ENCODE results near the gene KCTD17. TPM values are rescaled to one million over a fixed set of nuclear protein-coding genes. Genes with fewer than 3 reads are reported as not detected.

KCTD17 gene
- total RNA-seq, 4 donors from 2014 or later = 17.9 to 35.8 (median 28.7) TPM

GRCh38 chr22:37105990-37106389 is 54.4 kb downstream of the KCTD17 start:
- Histone ChIP-seq H3K27me3 (peaks cover 0 to 67% (median 0%) of the 10 kb centered on the region in 4 donors), H3K4me1 (no peaks in the 10 kb centered on the region), H3K4me3 (no peak overlapping the region), H3K36me3 (no peaks in the 10 kb centered on the region), H3K27ac (replicated peaks in 1 of 4) (no peak overlapping the region), H3K9me3 (no peaks in the 10 kb centered on the region)
- 89% methylated on average over 5 of the region's 5 CpGs for WGBS
- no peak for TF ChIP-seq EP300 (IDR thresholded peaks at IDR 0.05)
- no peak for TF ChIP-seq POLR2A (IDR thresholded peaks at IDR 0.05; ENCODE audit: low read depth)
- no peak for TF ChIP-seq POLR2AphosphoS5 (IDR thresholded peaks at IDR 0.05)
- no peak for TF ChIP-seq CTCF (IDR thresholded peaks at IDR 0.05)
- DNase-seq (ENCODE audit: extremely low spot score) = no peak
- intact Hi-C loops (cut with DNase I) = no loop called here

DNA sequence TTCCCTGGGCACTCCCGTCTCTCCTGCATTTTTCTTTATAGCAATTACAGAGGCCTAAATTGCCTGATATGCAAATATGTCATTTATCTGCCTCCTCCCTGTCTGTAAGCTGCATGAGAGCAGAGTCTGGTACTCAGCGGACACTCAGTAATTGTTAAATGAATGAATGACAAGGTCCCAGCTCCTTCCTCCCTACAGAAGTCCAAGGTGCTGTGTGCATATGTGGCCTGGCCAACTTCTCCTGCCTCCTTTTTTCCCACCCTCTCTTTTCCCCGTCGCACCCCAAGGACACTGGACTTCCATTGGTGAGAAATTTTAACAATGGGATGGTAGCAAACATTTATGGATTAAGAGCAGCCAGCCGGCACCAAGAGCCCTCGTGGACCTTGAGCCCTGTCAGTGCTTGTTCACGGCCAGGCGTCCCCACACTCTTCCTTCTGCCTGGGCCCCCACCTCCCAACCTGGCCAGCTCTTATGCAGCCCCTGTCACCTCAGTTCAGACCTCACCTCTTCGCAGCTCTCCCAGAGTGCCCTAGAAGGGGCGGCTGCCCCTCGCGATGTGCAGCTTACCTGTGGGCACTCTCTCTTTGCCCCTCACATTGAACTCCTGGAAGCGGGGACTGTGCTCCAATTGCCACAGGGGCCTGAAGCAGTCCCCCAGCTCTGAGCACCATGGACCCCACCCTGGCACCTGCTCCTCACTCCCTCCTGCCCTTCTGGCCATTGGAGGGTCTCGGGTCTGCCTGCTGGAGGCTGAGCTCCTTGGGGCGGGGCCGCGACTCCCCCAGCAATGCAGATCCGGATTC is 56.5 kb downstream of the KCTD17 start:
- H3K4me1 ChIP-seq = no peaks in the 10 kb centered on the region
- peaks cover 0 to 82% (median 0%) of the 10 kb centered on the region in 4 donors for H3K27me3 ChIP-seq
- no peak overlapping the region for H3K27ac ChIP-seq (replicated peaks in 1 of 4)
- H3K36me3 ChIP-seq = no peaks in the 10 kb centered on the region
- TF ChIP-seq POLR2AphosphoS5 (IDR thresholded peaks at IDR 0.05) (no peak), CTCF (IDR thresholded peaks at IDR 0.05) (no peak), EP300 (IDR thresholded peaks at IDR 0.05) (no peak), POLR2A (IDR thresholded peaks at IDR 0.05; ENCODE audit: low read depth) (no peak)
- intact Hi-C loops (cut with DNase I) = no loop called here
- no peaks in the 10 kb centered on the region for H3K9me3 ChIP-seq
- WGBS = 87% methylated on average over 12 of the region's 18 CpGs
- DNase-seq (ENCODE audit: extremely low spot score) = no peak
- no peak overlapping the region for H3K4me3 ChIP-seq

- no peaks in the 10 kb centered on the region for H3K36me3 ChIP-seq
- H3K4me1 ChIP-seq = no peaks in the 10 kb centered on the region
- no peak for TF ChIP-seq CTCF (IDR thresholded peaks at IDR 0.05)
- TF ChIP-seq POLR2A (IDR thresholded peaks at IDR 0.05; ENCODE audit: low read depth) = no peak
- no peak for TF ChIP-seq EP300 (IDR thresholded peaks at IDR 0.05)
- no peak for TF ChIP-seq POLR2AphosphoS5 (IDR thresholded peaks at IDR 0.05)
- H3K4me3 ChIP-seq = no peak within 1 kb of the TSS
- 92% methylated on average over 5 of the region's 13 CpGs for whole genome bisulfite sequencing
- H3K9me3 ChIP-seq = no peaks in the 10 kb centered on the region
- no peak for DNase-seq (ENCODE audit: extremely low spot score)
- intact Hi-C loops (cut with DNase I) = no loop called here
- H3K27me3 ChIP-seq = peaks cover 0 to 75% (median 0%) of the 10 kb centered on the region in 4 donors
- H3K27ac ChIP-seq (replicated peaks in 1 of 4) = no peak within 1 kb of the TSS
Observed at GRCh38 chr22:37109242-37109917, 57.8 kb downstream of the KCTD17 start, which contains the start of gene TMPRSS6. TSS of gene TMPRSS6 (minus strand) at chr22:37109713. CDS start at chr22:37103417, 6,296 bp downstream.

DNA sequence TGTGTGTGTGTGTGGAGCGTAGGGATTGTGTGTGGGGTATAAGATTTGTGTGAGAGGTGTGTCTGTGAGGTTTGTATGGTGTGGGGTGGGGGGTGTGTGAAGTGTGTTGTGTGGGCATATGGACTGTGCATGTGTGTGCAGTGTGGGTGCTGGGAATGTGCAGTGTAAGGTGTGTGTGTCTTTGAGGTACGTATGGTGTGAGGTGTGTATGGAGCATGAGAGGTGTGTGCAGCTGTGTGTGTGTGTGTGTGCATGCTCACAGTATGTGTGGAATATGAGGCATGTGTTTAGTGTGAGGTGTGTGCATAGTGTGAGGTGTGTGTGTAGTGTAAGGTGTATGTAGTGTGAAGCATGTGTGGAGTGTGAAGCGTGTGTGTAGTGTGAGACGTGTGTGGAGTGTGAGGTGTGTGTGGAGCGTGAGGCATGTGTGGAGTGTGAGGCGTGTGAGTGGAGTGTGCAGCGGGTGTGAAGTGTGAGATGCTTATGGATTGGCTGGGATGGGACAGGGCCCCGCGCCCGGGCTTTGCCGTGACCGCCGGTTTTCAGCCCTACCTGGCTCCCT is 59.7 kb downstream of the KCTD17 start:
- no peak for TF ChIP-seq CTCF (IDR thresholded peaks at IDR 0.05)
- TF ChIP-seq EP300 (IDR thresholded peaks at IDR 0.05) = no peak
- no peak for TF ChIP-seq POLR2A (IDR thresholded peaks at IDR 0.05; ENCODE audit: low read depth)
- TF ChIP-seq POLR2AphosphoS5 (IDR thresholded peaks at IDR 0.05) = no peak
- Histone ChIP-seq H3K4me1 (no peaks in the 10 kb centered on the region), H3K36me3 (no peaks in the 10 kb centered on the region), H3K27me3 (peaks cover 0 to 59% (median 0%) of the 10 kb centered on the region in 4 donors), H3K9me3 (no peaks in the 10 kb centered on the region), H3K27ac (replicated peaks in 1 of 4) (no peak overlapping the region), H3K4me3 (no peak overlapping the region)
- intact Hi-C loops (cut with DNase I) = no loop called here
- 85% methylated on average over 13 of the region's 13 CpGs for WGBS
- DNase-seq (ENCODE audit: extremely low spot score) = no peak

Measured in esophagus muscularis mucosa (tissue), 4 donors.